Stimulated activated naive CD8-positive, alpha-beta T cell treated with anti-CD3 and anti-CD28 coated beads, Interleukin-15, amount 100 ng/mL, for 72 hours (primary cell): Measurements from ENCODE around the gene NR2E1.
A peak's percentile ranks its signal among the peaks of the same experiment; 100 is the strongest.

Experiments
- ATAC-seq: fragments of 150-1000 bp; cut with Tn5 transposase; 2 replicates; pipeline ENCODE4 v1.10.0; 2021; ENCODE audit warnings: mild to moderate bottlenecking, moderate library complexity
- DNase-seq, 2 donors: peaks; one replicate each; pipeline ENCODE4 v3.0.0; 2021 to 2022
- H3K27ac Mint-ChIP-seq, 2 donors: one replicate each; pipeline ENCODE4 v1.8.0; 2022; ENCODE audit warnings: mild to moderate bottlenecking in 2 of 2, mixed read lengths in 2 of 2, moderate library complexity in 2 of 2
- H3K27me3 Mint-ChIP-seq: one replicate; pipeline ENCODE4 v1.8.0; 2022; ENCODE audit warnings: mixed read lengths
- H3K4me1 Mint-ChIP-seq: one replicate; pipeline ENCODE4 v1.8.0; 2022; ENCODE audit warnings: mild to moderate bottlenecking, mixed read lengths
- H3K4me3 Mint-ChIP-seq, 2 donors: one replicate each; pipeline ENCODE4 v1.8.0; 2022; ENCODE audit warnings: mild to moderate bottlenecking in 2 of 2, mixed read lengths in 2 of 2, moderate library complexity in 1 of 2
- H3K9me3 Mint-ChIP-seq, 2 donors: one replicate each; pipeline ENCODE4 v1.8.0; 2022; ENCODE audit warnings: mixed read lengths in 2 of 2

NR2E1 gene

GRCh38 chr6:108175592-108176279 is 9.9 kb downstream of the NR2E1 start:
- H3K27ac Mint-ChIP-seq, result no peak overlapping the region
- peak; percentile 50 for ATAC-seq
- H3K9me3 Mint-ChIP-seq, result no peaks in the 10 kb centered on the region
- peak overlapping the region; percentile 46 to 72 for H3K4me3 Mint-ChIP-seq
- peaks cover 36% of the 10 kb centered on the region for H3K4me1 Mint-ChIP-seq
- H3K27me3 Mint-ChIP-seq, result peaks cover 92% of the 10 kb centered on the region
- DNase-seq, result no peak

GRCh38 chr6:108176281-108177089 is 10.7 kb downstream of the NR2E1 start:
- no peaks in the 10 kb centered on the region for H3K9me3 Mint-ChIP-seq
- peak overlapping the region; percentile 46 to 72 for H3K4me3 Mint-ChIP-seq
- H3K4me1 Mint-ChIP-seq, result peaks cover 28% of the 10 kb centered on the region
- H3K27ac Mint-ChIP-seq, result no peak overlapping the region
- no peak for ATAC-seq
- peaks cover 92% of the 10 kb centered on the region for H3K27me3 Mint-ChIP-seq
- DNase-seq, result no peak

GRCh38 chr6:108179741-108180140 is 13.9 kb downstream of the NR2E1 start:
- DNase-seq (no peak), ATAC-seq (no peak)
- H3K27me3 Mint-ChIP-seq, result peaks cover 75% of the 10 kb centered on the region
- H3K4me1 Mint-ChIP-seq, result peaks cover 20% of the 10 kb centered on the region
- no peaks in the 10 kb centered on the region for H3K9me3 Mint-ChIP-seq
- H3K27ac Mint-ChIP-seq, result no peak overlapping the region
- no peak overlapping the region for H3K4me3 Mint-ChIP-seq

- DNase-seq (no peak), ATAC-seq (no peak)
- H3K27ac Mint-ChIP-seq, result no peak overlapping the region
- no peak overlapping the region for H3K4me3 Mint-ChIP-seq
- H3K4me1 Mint-ChIP-seq, result peaks cover 15% of the 10 kb centered on the region
- no peaks in the 10 kb centered on the region for H3K9me3 Mint-ChIP-seq
- H3K27me3 Mint-ChIP-seq, result peaks cover 73% of the 10 kb centered on the region
Measured at GRCh38 chr6:108180266-108180665, 14.4 kb downstream of the NR2E1 start.

- no peak overlapping the region for H3K4me3 Mint-ChIP-seq
- DNase-seq, result no peak
- H3K27ac Mint-ChIP-seq, result no peak overlapping the region
- H3K27me3 Mint-ChIP-seq, result peaks cover 73% of the 10 kb centered on the region
- H3K9me3 Mint-ChIP-seq, result no peaks in the 10 kb centered on the region
- ATAC-seq, result no peak
- H3K4me1 Mint-ChIP-seq, result peaks cover 10% of the 10 kb centered on the region
Measured at GRCh38 chr6:108180776-108181175, 15.0 kb downstream of the NR2E1 start.

- no peak overlapping the region for H3K4me3 Mint-ChIP-seq
- ATAC-seq, result no peak
- H3K27ac Mint-ChIP-seq, result no peak overlapping the region
- H3K27me3 Mint-ChIP-seq, result peaks cover 31% of the 10 kb centered on the region
- no peaks in the 10 kb centered on the region for H3K9me3 Mint-ChIP-seq
- H3K4me1 Mint-ChIP-seq, result no peaks in the 10 kb centered on the region
- no peak for DNase-seq
Measured at GRCh38 chr6:108186226-108186625, 20.4 kb downstream of the NR2E1 start.

GRCh38 chr6:108187519-108187918 is 21.7 kb downstream of the NR2E1 start:
- no peaks in the 10 kb centered on the region for H3K4me1 Mint-ChIP-seq

GRCh38 chr6:108193131-108193530 is 27.3 kb downstream of the NR2E1 start:
- no peak overlapping the region for H3K4me3 Mint-ChIP-seq
- peaks cover 16% of the 10 kb centered on the region for H3K27me3 Mint-ChIP-seq
- H3K4me1 Mint-ChIP-seq, result no peaks in the 10 kb centered on the region
- DNase-seq, result no peak
- no peak for ATAC-seq
- no peak overlapping the region for H3K27ac Mint-ChIP-seq
- no peaks in the 10 kb centered on the region for H3K9me3 Mint-ChIP-seq

More at GRCh38 chr6:108187519-108187918, 21.7 kb downstream of the NR2E1 start:
- DNase-seq (no peak), ATAC-seq (no peak)
- Mint-ChIP-seq H3K27me3 (peaks cover 23% of the 10 kb centered on the region), H3K27ac (no peak overlapping the region), H3K4me3 (no peak overlapping the region), H3K9me3 (no peaks in the 10 kb centered on the region)

- Mint-ChIP-seq H3K4me1 (no peaks in the 10 kb centered on the region), H3K27me3 (peaks cover 16% of the 10 kb centered on the region), H3K9me3 (no peaks in the 10 kb centered on the region), H3K4me3 (no peak overlapping the region), H3K27ac (no peak overlapping the region)
- ATAC-seq (no peak), DNase-seq (no peak)
Measured at GRCh38 chr6:108193835-108194234, 28.0 kb downstream of the NR2E1 start.

- ATAC-seq (no peak), DNase-seq (no peak)
- H3K4me3 Mint-ChIP-seq, result no peak overlapping the region
- no peak overlapping the region for H3K27ac Mint-ChIP-seq
- no peaks in the 10 kb centered on the region for H3K9me3 Mint-ChIP-seq
- H3K4me1 Mint-ChIP-seq, result no peaks in the 10 kb centered on the region
- peaks cover 16% of the 10 kb centered on the region for H3K27me3 Mint-ChIP-seq
Measured at GRCh38 chr6:108194503-108194902, 28.7 kb downstream of the NR2E1 start.

- Mint-ChIP-seq H3K4me3 (no peak overlapping the region), H3K4me1 (no peaks in the 10 kb centered on the region), H3K9me3 (no peaks in the 10 kb centered on the region), H3K27ac (no peak overlapping the region), H3K27me3 (peaks cover 16% of the 10 kb centered on the region)
- ATAC-seq (no peak), DNase-seq (no peak)
Measured at GRCh38 chr6:108195209-108195608, 29.4 kb downstream of the NR2E1 start.

- Mint-ChIP-seq H3K4me1 (no peaks in the 10 kb centered on the region), H3K27me3 (peaks cover 10% of the 10 kb centered on the region), H3K4me3 (no peak overlapping the region), H3K9me3 (no peaks in the 10 kb centered on the region), H3K27ac (no peak overlapping the region)
- DNase-seq (no peak), ATAC-seq (no peak)
Measured at GRCh38 chr6:108198761-108199498, 33.1 kb downstream of the NR2E1 start.

GRCh38 chr6:108200186-108200585 is 34.4 kb downstream of the NR2E1 start:
- Mint-ChIP-seq H3K4me1 (no peaks in the 10 kb centered on the region), H3K9me3 (no peaks in the 10 kb centered on the region), H3K27me3 (no peaks in the 10 kb centered on the region), H3K4me3 (no peak overlapping the region), H3K27ac (no peak overlapping the region)
- DNase-seq (no peak), ATAC-seq (no peak)

- DNase-seq (no peak), ATAC-seq (no peak)
- no peak overlapping the region for H3K27ac Mint-ChIP-seq
- no peaks in the 10 kb centered on the region for H3K27me3 Mint-ChIP-seq
- no peak overlapping the region for H3K4me3 Mint-ChIP-seq
- H3K4me1 Mint-ChIP-seq, result no peaks in the 10 kb centered on the region
- H3K9me3 Mint-ChIP-seq, result no peaks in the 10 kb centered on the region
Measured at GRCh38 chr6:108200631-108201030, 34.8 kb downstream of the NR2E1 start.

GRCh38 chr6:108203189-108204112 is 37.6 kb downstream of the NR2E1 start:
- H3K4me1 Mint-ChIP-seq, result no peaks in the 10 kb centered on the region
- H3K9me3 Mint-ChIP-seq, result no peaks in the 10 kb centered on the region
- H3K4me3 Mint-ChIP-seq, result no peak overlapping the region
- no peak overlapping the region for H3K27ac Mint-ChIP-seq
- ATAC-seq (no peak), DNase-seq (no peak)
- no peaks in the 10 kb centered on the region for H3K27me3 Mint-ChIP-seq
